Peyer's patch (tissue), 4 donors: Measurements from ENCODE around the gene MYO18B. TPM values are rescaled to one million over a fixed set of nuclear protein-coding genes. Genes with fewer than 3 reads are reported as not detected.

Experiments
- DNase-seq, 3 donors: peaks; one replicate each; pipeline ENCODE4 v3.0.0-alpha.2; 2017 to 2019
- H3K27ac ChIP-seq, 4 donors: fragments of 200-600 bp; sonication (generic); one replicate each; pipeline ENCODE4 v1.5.1; 2016 to 2019
- H3K27me3 ChIP-seq, 2 donors: fragments of 200-600 bp; sonication (generic); one replicate each; pipeline ENCODE4 v1.5.1; 2019
- H3K36me3 ChIP-seq, 3 donors: fragments of 200-600 bp; sonication (generic); one replicate each; pipeline ENCODE4 v1.5.1; 2016 to 2019
- H3K4me1 ChIP-seq, 4 donors: fragments of 200-600 bp; sonication (generic); one replicate each; pipeline ENCODE4 v1.5.1; 2016 to 2019
- H3K4me3 ChIP-seq, 4 donors: fragments of 200-600 bp; sonication (generic); 1 replicate in 3 of 4; 2 replicates in 1 of 4; pipeline ENCODE4 v1.5.1; 2016 to 2019; ENCODE audit warnings: mild to moderate bottlenecking in 1 of 4
- H3K9me3 ChIP-seq, 4 donors: fragments of 200-600 bp; sonication (generic); one replicate each; pipeline ENCODE4 v1.5.1; 2016 to 2019; ENCODE audit warnings: mild to moderate bottlenecking in 1 of 4
- POLR2A ChIP-seq, 2 donors: fragments of 450-650 bp; IDR thresholded peaks; one replicate each; pipeline ENCODE4 v1.5.1; 2017; ENCODE audit warnings: antibody characterized with exemption in 2 of 2, mild to moderate bottlenecking in 2 of 2, moderate library complexity in 2 of 2
- total RNA-seq, 4 donors: library from RNA; depleted of rRNA; stranded (reverse); fragments of >200 nt; gene quantifications; one replicate each; pipeline ENCODE4 v1.1.0, GENCODE V29; 2016
- TF ChIP-seq, protein P1 (sequence below), 6 experiments: fragments of 450-650 bp in 4 of 6; fragments of 200-600 bp in 2 of 6; sonication (generic) in 1 of 6; IDR thresholded peaks; one replicate each; pipeline ENCODE4 v1.5.1; 2017 to 2019; ENCODE audit warnings: antibody characterized with exemption in 6 of 6, mild to moderate bottlenecking in 3 of 6, moderate library complexity in 1 of 6

MYO18B gene
- total RNA-seq, 4 donors from 2014 or later, result 0.28 to 0.83 TPM; not detected in 2

DNA sequence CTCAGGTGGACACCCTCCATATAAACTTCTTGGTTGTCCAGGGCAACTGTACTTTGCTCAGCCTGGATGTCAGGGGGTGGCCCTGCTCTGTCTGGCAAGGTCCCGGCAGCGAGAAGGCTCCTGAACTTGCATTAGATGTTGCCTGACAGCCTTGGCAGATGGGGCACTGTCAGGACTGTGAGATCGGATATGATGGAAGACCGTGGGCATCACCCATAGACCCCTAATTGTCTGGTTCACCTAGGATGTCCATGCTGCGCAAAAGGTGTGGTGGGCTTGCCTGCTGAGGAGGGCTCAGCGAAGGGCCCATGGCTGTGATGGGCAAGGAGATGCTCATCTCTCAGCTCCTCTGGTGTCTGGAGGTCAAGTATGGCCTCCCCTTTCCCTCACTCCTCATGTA is 62.7 kb downstream of the MYO18B start:
- H3K4me3 ChIP-seq, result no peak overlapping the region
- no peak for DNase-seq
- no peak overlapping the region for H3K27ac ChIP-seq
- H3K9me3 ChIP-seq, result no peaks in the 10 kb centered on the region
- no peaks in the 10 kb centered on the region for H3K27me3 ChIP-seq
- no peaks in the 10 kb centered on the region for H3K36me3 ChIP-seq
- no peaks in the 10 kb centered on the region for H3K4me1 ChIP-seq
- TF ChIP-seq POLR2A (IDR thresholded peaks at IDR 0.05), result no peak
- TF ChIP-seq, protein P1, sequence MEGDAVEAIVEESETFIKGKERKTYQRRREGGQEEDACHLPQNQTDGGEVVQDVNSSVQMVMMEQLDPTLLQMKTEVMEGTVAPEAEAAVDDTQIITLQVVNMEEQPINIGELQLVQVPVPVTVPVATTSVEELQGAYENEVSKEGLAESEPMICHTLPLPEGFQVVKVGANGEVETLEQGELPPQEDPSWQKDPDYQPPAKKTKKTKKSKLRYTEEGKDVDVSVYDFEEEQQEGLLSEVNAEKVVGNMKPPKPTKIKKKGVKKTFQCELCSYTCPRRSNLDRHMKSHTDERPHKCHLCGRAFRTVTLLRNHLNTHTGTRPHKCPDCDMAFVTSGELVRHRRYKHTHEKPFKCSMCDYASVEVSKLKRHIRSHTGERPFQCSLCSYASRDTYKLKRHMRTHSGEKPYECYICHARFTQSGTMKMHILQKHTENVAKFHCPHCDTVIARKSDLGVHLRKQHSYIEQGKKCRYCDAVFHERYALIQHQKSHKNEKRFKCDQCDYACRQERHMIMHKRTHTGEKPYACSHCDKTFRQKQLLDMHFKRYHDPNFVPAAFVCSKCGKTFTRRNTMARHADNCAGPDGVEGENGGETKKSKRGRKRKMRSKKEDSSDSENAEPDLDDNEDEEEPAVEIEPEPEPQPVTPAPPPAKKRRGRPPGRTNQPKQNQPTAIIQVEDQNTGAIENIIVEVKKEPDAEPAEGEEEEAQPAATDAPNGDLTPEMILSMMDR (IDR thresholded peaks at IDR 0.05), result no peak

DNA sequence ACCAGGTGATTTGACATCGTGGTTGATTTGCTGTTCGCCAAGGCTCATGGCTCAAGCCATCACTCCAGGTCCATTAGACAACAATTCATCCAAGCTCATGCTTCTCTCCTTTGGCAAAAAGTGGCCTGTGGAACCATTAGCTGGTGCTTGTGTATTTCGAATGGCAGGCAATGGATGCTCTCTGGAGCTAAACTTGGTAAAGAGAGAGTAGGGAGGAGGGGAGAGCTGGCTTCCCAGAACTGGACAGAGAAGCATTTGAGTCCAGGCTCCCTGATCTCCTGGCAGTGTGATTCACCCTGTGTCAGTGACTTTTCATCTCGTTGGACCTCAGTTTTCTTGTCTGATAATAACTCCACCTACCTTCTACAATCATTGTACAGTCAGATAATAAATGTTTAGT is 64.6 kb downstream of the MYO18B start:
- TF ChIP-seq, protein P1 (IDR thresholded peaks at IDR 0.05), result no peak
- TF ChIP-seq POLR2A (IDR thresholded peaks at IDR 0.05), result no peak
- DNase-seq, result no peak
- no peak overlapping the region for H3K27ac ChIP-seq
- H3K4me3 ChIP-seq, result no peak overlapping the region
- no peaks in the 10 kb centered on the region for H3K9me3 ChIP-seq
- no peaks in the 10 kb centered on the region for H3K36me3 ChIP-seq
- no peaks in the 10 kb centered on the region for H3K27me3 ChIP-seq
- no peaks in the 10 kb centered on the region for H3K4me1 ChIP-seq

DNA sequence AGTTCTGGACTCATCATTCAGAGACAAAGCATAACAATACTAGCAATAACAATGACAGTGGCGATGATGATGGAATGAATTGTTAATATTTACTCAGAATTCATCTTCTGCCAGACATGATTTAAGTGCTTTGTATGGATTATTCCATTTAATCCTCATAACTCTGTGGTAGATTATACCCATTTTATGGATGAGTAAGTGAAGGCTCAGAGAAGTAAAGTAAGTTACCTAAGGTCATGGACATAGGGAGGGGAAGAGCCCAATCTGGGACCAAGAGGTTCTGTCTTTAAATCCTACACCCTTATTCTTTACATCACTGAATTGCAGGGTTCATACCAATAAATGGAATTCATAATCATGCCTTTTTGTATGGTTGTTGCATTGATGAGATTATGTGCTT is 72.7 kb downstream of the MYO18B start:
- Histone ChIP-seq H3K4me1 (no peaks in the 10 kb centered on the region), H3K27ac (no peak overlapping the region), H3K9me3 (no peaks in the 10 kb centered on the region), H3K36me3 (no peaks in the 10 kb centered on the region), H3K4me3 (no peak overlapping the region), H3K27me3 (no peaks in the 10 kb centered on the region)
- no peak for DNase-seq
- TF ChIP-seq POLR2A (IDR thresholded peaks at IDR 0.05), result no peak
- TF ChIP-seq, protein P1 (IDR thresholded peaks at IDR 0.05), result no peak

DNA sequence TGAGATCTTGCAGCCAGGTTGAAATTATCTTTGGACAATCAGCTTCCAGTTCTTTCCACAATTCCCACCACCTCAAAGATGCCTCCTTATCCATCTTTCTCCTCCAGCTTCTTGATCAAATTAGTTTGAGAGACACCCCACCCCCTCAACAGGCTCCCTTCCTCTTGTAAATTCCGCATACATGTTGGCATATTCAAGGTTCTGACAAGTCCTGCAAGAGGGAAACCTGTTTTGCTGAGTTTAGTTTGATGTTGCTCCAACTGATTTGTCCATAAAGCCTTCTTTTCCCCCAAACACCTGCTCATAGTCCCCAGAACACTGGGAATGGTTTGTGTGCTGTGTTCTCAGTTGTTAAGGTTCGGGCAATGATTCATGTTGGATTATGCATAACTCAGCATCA is 73.6 kb downstream of the MYO18B start:
- no peaks in the 10 kb centered on the region for H3K9me3 ChIP-seq
- H3K27me3 ChIP-seq, result no peaks in the 10 kb centered on the region
- DNase-seq, result no peak
- no peaks in the 10 kb centered on the region for H3K36me3 ChIP-seq
- H3K27ac ChIP-seq, result no peak overlapping the region
- no peak for TF ChIP-seq POLR2A (IDR thresholded peaks at IDR 0.05)
- TF ChIP-seq, protein P1 (IDR thresholded peaks at IDR 0.05), result no peak
- H3K4me3 ChIP-seq, result no peak overlapping the region
- no peaks in the 10 kb centered on the region for H3K4me1 ChIP-seq

DNA sequence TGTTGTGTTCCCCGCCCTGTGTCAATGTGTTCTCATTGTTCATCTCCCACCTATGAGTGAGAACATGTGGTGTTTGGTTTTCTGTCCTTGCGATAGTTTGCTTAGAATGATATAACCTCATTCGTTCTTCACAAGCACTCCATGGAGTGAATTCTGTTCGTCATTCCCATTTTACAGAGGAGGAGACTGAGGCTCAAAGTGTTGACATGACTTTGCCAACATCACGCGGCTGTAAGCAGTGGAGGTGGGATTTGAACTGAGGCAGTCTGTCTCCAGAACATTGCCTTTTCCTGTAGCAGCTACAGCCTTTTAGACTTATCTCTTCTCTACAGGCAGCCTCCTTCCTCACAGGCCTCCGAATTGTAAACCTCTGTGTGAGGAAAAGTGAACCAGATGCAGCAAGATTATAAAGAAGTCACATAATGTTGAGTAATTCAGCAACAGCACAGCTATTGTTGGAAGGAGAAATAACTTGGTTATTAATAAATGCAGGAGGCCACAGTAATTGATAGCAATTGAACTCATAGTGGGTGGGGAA is 74.6 kb downstream of the MYO18B start:
- TF ChIP-seq, protein P1 (IDR thresholded peaks at IDR 0.05), result no peak
- TF ChIP-seq POLR2A (IDR thresholded peaks at IDR 0.05), result no peak
- Histone ChIP-seq H3K27ac (no peak overlapping the region), H3K4me3 (no peak overlapping the region), H3K27me3 (no peaks in the 10 kb centered on the region), H3K36me3 (no peaks in the 10 kb centered on the region), H3K4me1 (no peaks in the 10 kb centered on the region), H3K9me3 (no peaks in the 10 kb centered on the region)
- DNase-seq, result no peak
